CD14-positive monocyte (primary cell): ENCODE data around the gene SLC25A1. TPM values are rescaled to one million over a fixed set of nuclear protein-coding genes. Genes with fewer than 3 reads are reported as not detected.

ENCODE experiments used
- DNase-seq, 3 donors: peaks; one replicate each; pipeline ENCODE4 v3.0.0-alpha.2; 2011 to 2022
- H2AFZ ChIP-seq: 2 replicates; pipeline ENCODE4 v1.6.0; 2012; ENCODE audit warnings: mild to moderate bottlenecking, low read depth, low read length, inconsistent platforms; ENCODE audit not compliant: insufficient read depth, poor library complexity, severe bottlenecking
- H3K27ac ChIP-seq, 2 donors: 1 replicate in 1 of 2; 2 replicates in 1 of 2; pipeline ENCODE4 v1.5.1; 2012 to 2013; ENCODE audit warnings: low read length in 2 of 2, control low read depth in 1 of 2, inconsistent platforms in 1 of 2, low read depth in 1 of 2, mild to moderate bottlenecking in 1 of 2
- H3K27me3 ChIP-seq, 2 donors: one replicate each; pipeline versions ENCODE4 v1.6.0 to v1.6.1; 2011 to 2013; ENCODE audit warnings: low read length in 2 of 2; ENCODE audit not compliant: control insufficient read depth in 2 of 2, insufficient read depth in 2 of 2
- H3K36me3 ChIP-seq, 2 donors: replicated peaks in 1 of 2; 1 replicate in 1 of 2; 2 replicates in 1 of 2; pipeline versions ENCODE4 v1.5.1 to v1.6.1; 2012 to 2013; ENCODE audit warnings: low read length in 2 of 2, control low read depth in 1 of 2, inconsistent platforms in 1 of 2, mild to moderate bottlenecking in 1 of 2; ENCODE audit not compliant: insufficient read depth in 2 of 2, control insufficient read depth in 1 of 2
- H3K4me1 ChIP-seq, 2 donors: 1 replicate in 1 of 2; 2 replicates in 1 of 2; pipeline versions ENCODE4 v1.5.1 to v1.6.1; 2012 to 2013; ENCODE audit warnings: low read length in 2 of 2, control low read depth in 1 of 2, inconsistent platforms in 1 of 2, mild to moderate bottlenecking in 1 of 2, moderate library complexity in 1 of 2; ENCODE audit not compliant: insufficient read depth in 2 of 2, control insufficient read depth in 1 of 2
- H3K4me2 ChIP-seq: replicated peaks from 2 replicates; pipeline ENCODE3; 2012; ENCODE audit warnings: low read length, moderate library complexity, mild to moderate bottlenecking; ENCODE audit not compliant: poor library complexity, severe bottlenecking; ENCODE audit errors: extremely low read depth
- H3K4me3 ChIP-seq, 3 experiments: fragments of 200-600 bp in 1 of 3; sonication (generic) in 1 of 3; replicated peaks in 1 of 3; 1 replicate in 2 of 3; 2 replicates in 1 of 3; pipeline ENCODE4 v1.5.1; 2011 to 2013; ENCODE audit warnings: low read length in 3 of 3, mild to moderate bottlenecking in 3 of 3, control low read depth in 2 of 3, low read depth in 2 of 3, inconsistent platforms in 1 of 3, moderate library complexity in 1 of 3
- H3K79me2 ChIP-seq: 2 replicates; pipeline ENCODE4 v1.6.0; 2012; ENCODE audit warnings: mild to moderate bottlenecking, control low read depth, inconsistent platforms, low read length, moderate library complexity; ENCODE audit not compliant: insufficient read depth
- H3K9ac ChIP-seq: 2 replicates; pipeline ENCODE4 v1.6.0; 2017; ENCODE audit warnings: low read length, mild to moderate bottlenecking; ENCODE audit not compliant: insufficient read depth, poor library complexity, severe bottlenecking
- H3K9me3 ChIP-seq, 2 donors: replicated peaks in 1 of 2; 1 replicate in 1 of 2; 2 replicates in 1 of 2; pipeline versions ENCODE4 v1.5.1 to v1.6.1; 2012 to 2013; ENCODE audit warnings: low read length in 2 of 2, control low read depth in 1 of 2; ENCODE audit not compliant: control insufficient read depth in 1 of 2, insufficient read depth in 1 of 2
- H4K20me1 ChIP-seq: 2 replicates; pipeline ENCODE4 v1.6.0; 2012; ENCODE audit warnings: mild to moderate bottlenecking, low read length, control low read depth, moderate library complexity; ENCODE audit not compliant: insufficient read depth
- H3K27ac Mint-ChIP-seq, 7 donors: one replicate each; pipeline ENCODE4 v1.8.0; 2020; ENCODE audit warnings: mild to moderate bottlenecking in 7 of 7, mixed read lengths in 7 of 7, moderate library complexity in 6 of 7, inconsistent platforms in 2 of 7
- H3K27me3 Mint-ChIP-seq, 3 donors: one replicate each; pipeline ENCODE4 v1.8.0; 2021 to 2022; ENCODE audit warnings: low read depth in 3 of 3, mild to moderate bottlenecking in 3 of 3, mixed read lengths in 3 of 3, moderate library complexity in 3 of 3, inconsistent platforms in 1 of 3
- H3K36me3 Mint-ChIP-seq, 2 donors: one replicate each; pipeline ENCODE4 v1.8.0; 2020; ENCODE audit warnings: mixed read lengths in 2 of 2, inconsistent platforms in 1 of 2, mild to moderate bottlenecking in 1 of 2
- H3K4me1 Mint-ChIP-seq: one replicate; pipeline ENCODE4 v1.8.0; 2020; ENCODE audit warnings: mild to moderate bottlenecking, mixed read lengths
- H3K4me3 Mint-ChIP-seq, 2 donors: one replicate each; pipeline ENCODE4 v1.8.0; 2020; ENCODE audit warnings: mild to moderate bottlenecking in 2 of 2, mixed read lengths in 2 of 2, moderate library complexity in 1 of 2
- H3K9me3 Mint-ChIP-seq, 7 donors: one replicate each; pipeline ENCODE4 v1.8.0; 2020 to 2022; ENCODE audit warnings: mixed read lengths in 7 of 7, mild to moderate bottlenecking in 6 of 7, moderate library complexity in 6 of 7, inconsistent platforms in 2 of 7
- CTCF ChIP-seq: fragments of 200-600 bp; IDR thresholded peaks from one replicate; pipeline ENCODE4 v1.8.0; 2022; ENCODE audit warnings: antibody characterized with exemption, mild to moderate bottlenecking
- WGBS: methylation state at CpG from one replicate; pipeline ENCODE4 v1.1.5; 2013; ENCODE audit warnings: missing lambda C conversion rate; ENCODE audit not compliant: insufficient coverage; 5-methylcytosine and 5-hydroxymethylcytosine counted together
- intact Hi-C, 2 donors: fragments of 100-400 bp; cut with micrococcal nuclease; formaldehyde crosslinking; loops; one replicate each; pipeline versions ENCODE4 v1.15.0 to v1.15.1; 2023
- polyA plus RNA-seq, 3 donors: library from polyadenylated mRNA; depleted of rRNA in 1 of 3; unstranded in 2 of 3; stranded (reverse) in 1 of 3; fragments of 300-500 nt in 2 of 3; fragments of >200 nt in 1 of 3; fragmentation: Illumina TruSeq in 2 of 3; gene quantifications; 1 replicate in 2 of 3; 2 replicates in 1 of 3; pipeline ENCODE4 v1.2.3, GENCODE V29; 2012 to 2021

Gene SLC25A1
- polyA plus RNA-seq, 3 donors: 15.2 to 37.4 (median 35.1) TPM

- no peaks in the 10 kb centered on the region for H4K20me1 ChIP-seq
- Mint-ChIP-seq H3K4me3 (no peak overlapping the region), H3K4me1 (no peaks in the 10 kb centered on the region), H3K36me3 (peaks cover 76 to 91% of the 10 kb centered on the region in 2 donors), H3K9me3 (no peaks in the 10 kb centered on the region), H3K27me3 (no peaks in the 10 kb centered on the region), H3K27ac (no peak overlapping the region)
- H3K9ac ChIP-seq: no peak overlapping the region
- H3K27me3 ChIP-seq: no peaks in the 10 kb centered on the region
- intact Hi-C loops: no loop called here
- peaks cover 78 to 93% of the 10 kb centered on the region in 2 donors for H3K36me3 ChIP-seq
- H2AFZ ChIP-seq: no peak overlapping the region
- TF ChIP-seq CTCF: no peak
- no peak for DNase-seq
- no peaks in the 10 kb centered on the region for H3K9me3 ChIP-seq
- no peak overlapping the region for H3K4me2 ChIP-seq
- H3K79me2 ChIP-seq: no peaks in the 10 kb centered on the region
- H3K4me3 ChIP-seq: no peak overlapping the region
- H3K4me1 ChIP-seq: no peaks in the 10 kb centered on the region
- WGBS: 83% methylated on average over 3 of the region's 5 CpGs
- no peak overlapping the region for H3K27ac ChIP-seq
Observed at GRCh38 chr22:19218541-19219233, 40.2 kb upstream of the SLC25A1 start.

GRCh38 chr22:19216579-19216978 is 38.0 kb upstream of the SLC25A1 start:
- intact Hi-C loops: no loop called here
- no peaks in the 10 kb centered on the region for H4K20me1 ChIP-seq
- 94% methylated on average over 4 of the region's 5 CpGs for WGBS
- TF ChIP-seq CTCF: no peak
- H3K27ac Mint-ChIP-seq: no peak overlapping the region
- H3K9ac ChIP-seq: no peak overlapping the region
- no peak overlapping the region for H3K4me2 ChIP-seq
- H3K27me3 Mint-ChIP-seq: no peaks in the 10 kb centered on the region
- peaks cover 66 to 92% of the 10 kb centered on the region in 2 donors for H3K36me3 ChIP-seq
- H3K27me3 ChIP-seq: no peaks in the 10 kb centered on the region
- no peak overlapping the region for H2AFZ ChIP-seq
- H3K79me2 ChIP-seq: no peaks in the 10 kb centered on the region
- no peak overlapping the region for H3K4me3 ChIP-seq
- H3K9me3 Mint-ChIP-seq: no peaks in the 10 kb centered on the region
- H3K36me3 Mint-ChIP-seq: peaks cover 68 to 87% of the 10 kb centered on the region in 2 donors
- DNase-seq: no peak
- no peaks in the 10 kb centered on the region for H3K4me1 Mint-ChIP-seq
- no peaks in the 10 kb centered on the region for H3K9me3 ChIP-seq
- H3K27ac ChIP-seq: no peak overlapping the region
- H3K4me3 Mint-ChIP-seq: no peak overlapping the region
- H3K4me1 ChIP-seq: no peaks in the 10 kb centered on the region
